Ecto neural progenitor cell (in vitro differentiated cells): ENCODE measurements around the gene TAF6.

ENCODE experiments used
- DNase-seq: peaks from one replicate; pipeline ENCODE4 v3.0.0-alpha.2; 2018; ENCODE audit warnings: low spot score

The TAF6 gene

GRCh38 chr7:100066953-100067352 lies 52.2 kb downstream of the TAF6 start:
- no peak for DNase-seq

- DNase-seq, result no peak
Observed at GRCh38 chr7:100065452-100066186, 53.5 kb downstream of the TAF6 start.

GRCh38 chr7:100064162-100064561 lies 55.0 kb downstream of the TAF6 start:
- DNase-seq, result no peak

GRCh38 chr7:100063376-100063775 lies 55.8 kb downstream of the TAF6 start:
- no peak for DNase-seq

- no peak for DNase-seq
Observed at GRCh38 chr7:100061518-100062193, 57.5 kb downstream of the TAF6 start.

- DNase-seq, result no peak
Observed at GRCh38 chr7:100059251-100059739, 59.9 kb downstream of the TAF6 start.
